H1 (cell line): ENCODE measurements around the gene PRKAR2B. TPM values are rescaled to one million over a fixed set of nuclear protein-coding genes. Genes with fewer than 3 reads are reported as not detected.

Source experiments
- CTCF ChIA-PET: fragments of 300-600 bp; sonication (Branson Sonifier 250); formaldehyde crosslinking; loops from one replicate; lab custom pipeline; 2021; ENCODE audit not compliant: partially characterized antibody; lab: Charles Lee
- POLR2A ChIA-PET: fragments of 300-600 bp; sonication (Branson Sonifier 250); formaldehyde crosslinking; loops from one replicate; lab custom pipeline; 2021; ENCODE audit warnings: inconsistent platforms; ENCODE audit not compliant: partially characterized antibody; lab: Charles Lee
- DNase-seq, 2 experiments: peaks; one replicate each; pipeline versions ENCODE4 v3.0.0 to v3.0.0-alpha.2; 2010 to 2022; ENCODE audit warnings: low spot score in 2 of 2, low read depth in 1 of 2, mixed read lengths in 1 of 2
- FAIRE-seq: peaks from 2 replicates; lab custom pipeline; 2011; peaks lifted over from hg19 to GRCh38; lab: Jason Lieb, UNC
- H2AFZ ChIP-seq: 2 replicates; pipeline ENCODE4 v1.8.1; 2012; ENCODE audit warnings: low read length, inconsistent platforms
- H2AK5ac ChIP-seq: 2 replicates; pipeline ENCODE4 v1.6.1; 2013; ENCODE audit warnings: low read depth, low read length
- H2BK120ac ChIP-seq: replicated peaks from 2 replicates; pipeline ENCODE3; 2013; ENCODE audit warnings: low read depth, low read length, inconsistent platforms
- H2BK12ac ChIP-seq: 2 replicates; pipeline ENCODE4 v1.6.1; 2013; ENCODE audit warnings: low read depth, low read length
- H2BK15ac ChIP-seq: 2 replicates; pipeline ENCODE4 v1.6.1; 2013; ENCODE audit warnings: low read length
- H2BK20ac ChIP-seq: 2 replicates; pipeline ENCODE4 v1.6.1; 2013; ENCODE audit warnings: low read length
- H2BK5ac ChIP-seq: 2 replicates; pipeline ENCODE4 v1.6.1; 2013; ENCODE audit warnings: low read depth, low read length
- H3K14ac ChIP-seq: 2 replicates; pipeline ENCODE4 v1.6.1; 2013; ENCODE audit warnings: inconsistent platforms; ENCODE audit not compliant: insufficient read length
- H3K18ac ChIP-seq: 2 replicates; pipeline ENCODE4 v1.6.1; 2013; ENCODE audit warnings: low read length; ENCODE audit errors: extremely low read depth
- H3K23ac ChIP-seq: 2 replicates; pipeline ENCODE4 v1.6.1; 2013; ENCODE audit warnings: inconsistent platforms; ENCODE audit not compliant: insufficient read length
- H3K23me2 ChIP-seq: 2 replicates; pipeline ENCODE4 v1.6.1; 2013; ENCODE audit warnings: low read depth, low read length
- H3K27ac ChIP-seq: 2 replicates; pipeline ENCODE4 v1.6.1; 2011; ENCODE audit warnings: low read depth, low read length, inconsistent platforms
- H3K27me3 ChIP-seq, 4 experiments: replicated peaks in 1 of 4; 1 replicate in 1 of 4; 2 replicates in 3 of 4; pipeline versions ENCODE4 v1.6.1 to v1.8.1; 2011 to 2013; ENCODE audit warnings: low read length in 3 of 4, mild to moderate bottlenecking in 3 of 4, inconsistent platforms in 2 of 4, mixed read lengths in 2 of 4, moderate library complexity in 1 of 4; ENCODE audit not compliant: control insufficient read depth in 3 of 4, insufficient read depth in 3 of 4; ENCODE audit errors: extremely low read depth in 1 of 4
- H3K36me3 ChIP-seq, 4 experiments: 2 replicates each; pipeline versions ENCODE4 v1.6.1 to v1.8.1; 2011 to 2013; ENCODE audit warnings: mild to moderate bottlenecking in 4 of 4, low read length in 3 of 4, moderate library complexity in 2 of 4, control low read depth in 1 of 4, inconsistent platforms in 1 of 4; ENCODE audit not compliant: insufficient read depth in 4 of 4, control insufficient read depth in 2 of 4
- H3K4ac ChIP-seq: replicated peaks from 2 replicates; pipeline ENCODE3; 2013; ENCODE audit warnings: low read length, low read depth, mixed read lengths, inconsistent platforms; ENCODE audit not compliant: insufficient read length
- H3K4me1 ChIP-seq, 4 experiments: replicated peaks in 1 of 4; 1 replicate in 1 of 4; 2 replicates in 3 of 4; pipeline versions ENCODE4 v1.6.1 to v1.8.1; 2011 to 2013; ENCODE audit warnings: low read length in 3 of 4, inconsistent platforms in 2 of 4, mixed read lengths in 1 of 4; ENCODE audit not compliant: insufficient read depth in 4 of 4, control insufficient read depth in 3 of 4
- H3K4me2 ChIP-seq, 2 experiments: 2 replicates each; pipeline versions ENCODE4 v1.6.1 to v1.8.1; 2011 to 2013; ENCODE audit warnings: low read depth in 2 of 2, low read length in 2 of 2, control low read depth in 1 of 2, inconsistent platforms in 1 of 2, mild to moderate bottlenecking in 1 of 2; ENCODE audit not compliant: insufficient read depth in 1 of 2
- H3K4me3 ChIP-seq, 4 experiments: fragments of 200-600, 300-600 bp in 1 of 4; sonication (generic), shearing (Covaris generic), sonication (Bioruptor Twin) in 1 of 4; 2 replicates each; pipeline versions ENCODE4 v1.5.1 to v1.8.1; 2011 to 2016; ENCODE audit warnings: low read length in 4 of 4, low read depth in 3 of 4, control low read depth in 2 of 4, inconsistent platforms in 2 of 4, mild to moderate bottlenecking in 2 of 4, mixed read lengths in 1 of 4, moderate library complexity in 1 of 4; ENCODE audit not compliant: insufficient read depth in 2 of 4; ENCODE audit errors: extremely low read depth in 1 of 4
- H3K56ac ChIP-seq: replicated peaks from 2 replicates; pipeline ENCODE3; 2013; ENCODE audit warnings: low read depth, mild to moderate bottlenecking, mixed read lengths, low read length, inconsistent platforms; ENCODE audit not compliant: insufficient read length
- H3K79me1 ChIP-seq: 2 replicates; pipeline ENCODE4 v1.6.1; 2013; ENCODE audit warnings: low read depth, low read length, control low read depth
- H3K79me2 ChIP-seq, 2 experiments: 2 replicates each; pipeline versions ENCODE4 v1.6.1 to v1.8.1; 2012 to 2013; ENCODE audit warnings: low read length in 2 of 2, mild to moderate bottlenecking in 2 of 2, inconsistent platforms in 1 of 2; ENCODE audit not compliant: insufficient read depth in 2 of 2, control insufficient read depth in 1 of 2
- H3K9ac ChIP-seq, 4 experiments: replicated peaks in 1 of 4; 1 replicate in 1 of 4; 2 replicates in 3 of 4; pipeline versions ENCODE4 v1.6.1 to v1.8.1; 2011 to 2013; ENCODE audit warnings: low read depth in 3 of 4, low read length in 3 of 4, control low read depth in 2 of 4, mild to moderate bottlenecking in 2 of 4, moderate library complexity in 2 of 4, inconsistent platforms in 1 of 4; ENCODE audit errors: extremely low read depth in 1 of 4
- H3K9me3 ChIP-seq, 2 experiments: 2 replicates each; pipeline versions ENCODE4 v1.6.1 to v1.8.1; 2012 to 2013; ENCODE audit warnings: mild to moderate bottlenecking in 2 of 2, moderate library complexity in 2 of 2, control low read depth in 1 of 2, inconsistent platforms in 1 of 2, low read depth in 1 of 2, low read length in 1 of 2, mixed read lengths in 1 of 2; ENCODE audit not compliant: insufficient read depth in 2 of 2
- H4K20me1 ChIP-seq, 2 experiments: replicated peaks in 1 of 2; 2 replicates each; pipeline versions ENCODE3 to v1.8.1; 2011 to 2013; ENCODE audit warnings: inconsistent platforms in 2 of 2, low read length in 2 of 2, mild to moderate bottlenecking in 1 of 2; ENCODE audit not compliant: insufficient read depth in 2 of 2, control insufficient read depth in 1 of 2
- H4K5ac ChIP-seq: 2 replicates; pipeline ENCODE4 v1.6.1; 2013; ENCODE audit warnings: low read length, low read depth, mixed read lengths, inconsistent platforms; ENCODE audit not compliant: insufficient read length
- H4K8ac ChIP-seq: 2 replicates; pipeline ENCODE4 v1.8.0; 2013; ENCODE audit warnings: mild to moderate bottlenecking, moderate library complexity, low read length, inconsistent platforms; ENCODE audit not compliant: insufficient read depth; ENCODE audit errors: extremely low read depth
- H4K91ac ChIP-seq: replicated peaks from 2 replicates; pipeline ENCODE3; 2013; ENCODE audit warnings: low read length, mixed read lengths, inconsistent platforms; ENCODE audit not compliant: insufficient read length
- CHD1 ChIP-seq: IDR thresholded peaks from 2 replicates; pipeline ENCODE4 v1.6.1; 2012; ENCODE audit warnings: low read depth, low read length, improper control_type of control experiment
- FOSL1 ChIP-seq: IDR thresholded peaks from 2 replicates; pipeline ENCODE4 v1.6.1; 2011; ENCODE audit warnings: mild to moderate bottlenecking, low read depth, low read length, moderate library complexity; ENCODE audit not compliant: insufficient read depth
- GABPA ChIP-seq: IDR thresholded peaks from 2 replicates; pipeline ENCODE4 v1.6.1; 2011; ENCODE audit warnings: mild to moderate bottlenecking, low read length, moderate library complexity, borderline replicate concordance; ENCODE audit not compliant: insufficient read depth
- JUND ChIP-seq: IDR thresholded peaks from 2 replicates; pipeline ENCODE4 v1.6.1; 2011; ENCODE audit warnings: mild to moderate bottlenecking, improper control_type of control experiment, low read length
- KDM4A ChIP-seq: IDR thresholded peaks from one replicate; pipeline ENCODE4 v1.7.1; 2012; ENCODE audit warnings: low read depth, mild to moderate bottlenecking, moderate library complexity, low read length, inconsistent platforms; ENCODE audit not compliant: severe bottlenecking
- MAX ChIP-seq: IDR thresholded peaks from 2 replicates; pipeline ENCODE4 v1.6.1; 2012; ENCODE audit warnings: inconsistent platforms
- POLR2A ChIP-seq, 2 experiments: IDR thresholded peaks; 1 replicate in 1 of 2; 2 replicates in 1 of 2; pipeline ENCODE4 v1.6.1; 2011; ENCODE audit warnings: low read depth in 2 of 2, low read length in 2 of 2, mild to moderate bottlenecking in 2 of 2; ENCODE audit errors: control extremely low read depth in 1 of 2
- POLR2AphosphoS5 ChIP-seq: IDR thresholded peaks from 2 replicates; pipeline ENCODE4 v1.6.1; 2011; ENCODE audit warnings: low read depth, low read length
- RAD21 ChIP-seq, 2 experiments: IDR thresholded peaks in 1 of 2; conservative IDR thresholded peaks in 1 of 2; 2 replicates each; pipeline ENCODE4 v1.6.1; 2011; ENCODE audit warnings: low read depth in 2 of 2, low read length in 2 of 2, improper control_type of control experiment in 1 of 2, inconsistent platforms in 1 of 2, mild to moderate bottlenecking in 1 of 2, moderate library complexity in 1 of 2
- RFX5 ChIP-seq: IDR thresholded peaks from 2 replicates; pipeline ENCODE4 v1.6.1; 2011; ENCODE audit warnings: low read depth, low read length, improper control_type of control experiment, borderline replicate concordance
- RXRA ChIP-seq: IDR thresholded peaks from 2 replicates; pipeline ENCODE4 v1.6.1; 2011; ENCODE audit warnings: low read depth, mild to moderate bottlenecking, low read length, moderate library complexity; ENCODE audit not compliant: insufficient read depth
- SP2 ChIP-seq: IDR thresholded peaks from 2 replicates; pipeline ENCODE4 v1.6.1; 2012; ENCODE audit warnings: mild to moderate bottlenecking, low read length, inconsistent platforms
- TBP ChIP-seq: IDR thresholded peaks from 2 replicates; pipeline ENCODE4 v1.6.1; 2011; ENCODE audit warnings: low read depth, low read length, improper control_type of control experiment
- USF2 ChIP-seq: IDR thresholded peaks from 2 replicates; pipeline ENCODE4 v1.6.1; 2011; ENCODE audit warnings: low read length, improper control_type of control experiment
- WGBS, 2 experiments: shearing (Covaris generic) in 1 of 2; methylation state at CpG; one replicate each; pipeline versions ENCODE4 v1.1.6 to v1.1.7; 2013 to 2015; ENCODE audit warnings: low lambda C conversion rate in 2 of 2, mixed read lengths in 2 of 2, inconsistent platforms in 1 of 2, low coverage in 1 of 2, missing lambda C conversion rate in 1 of 2; ENCODE audit not compliant: insufficient replicate concordance in 2 of 2, insufficient coverage in 1 of 2, insufficient read length in 1 of 2; ENCODE audit errors: extremely low coverage in 1 of 2, missing lambda C conversion rate in 1 of 2; 5-methylcytosine and 5-hydroxymethylcytosine counted together
- polyA plus RNA-seq, 7 experiments: library from polyadenylated mRNA; depleted of rRNA in 3 of 7; stranded (reverse) in 5 of 7; unstranded in 2 of 7; fragments of >200 nt in 5 of 7; fragments of 200-250 nt in 2 of 7; gene quantifications; 1 replicate in 5 of 7; 2 replicates in 1 of 7; 4 replicates in 1 of 7; pipeline versions ENCODE4 v1.2.1 to v1.2.3, GENCODE V29; 2011 to 2013; ENCODE audit warnings: missing spikeins in 2 of 7, mixed read lengths in 2 of 7
- total RNA-seq: library from RNA; stranded (reverse); fragmentation: NEBNext Ultra II Directional; extraction: Animal tissue kit (Norgen Biotek cat#: 25700); gene quantifications from 2 replicates; pipeline ENCODE4 v1.2.1, GENCODE V29; 2021

PRKAR2B gene
- total and polyA plus RNA-seq, 2 of the 8 experiments (the other 6 are each of a cell fraction or from before 2014, with no cell fraction given) = 10.4 to 37.0 TPM

- H3K9ac ChIP-seq = no peak overlapping the region
- no peaks in the 10 kb centered on the region for H3K79me2 ChIP-seq
- POLR2A ChIA-PET = no interaction called here
- no peaks in the 10 kb centered on the region for H3K9me3 ChIP-seq
- H3K4me2 ChIP-seq = no peak overlapping the region
- H3K23me2 ChIP-seq = no peaks in the 10 kb centered on the region
- no peak overlapping the region for H2BK15ac ChIP-seq
- H3K36me3 ChIP-seq = peaks cover 0 to 17% (median 2%) of the 10 kb centered on the region in 4 experiments; a peak in 4 of 8 replicates
- H3K23ac ChIP-seq = no peak overlapping the region
- H3K4me1 ChIP-seq = no peaks in the 10 kb centered on the region
- no peaks in the 10 kb centered on the region for H3K27me3 ChIP-seq
- no peak overlapping the region for H2BK5ac ChIP-seq
- H3K79me1 ChIP-seq = no peaks in the 10 kb centered on the region
- H3K4ac ChIP-seq = no peak overlapping the region
- no peak overlapping the region for H2AFZ ChIP-seq
- H2BK12ac ChIP-seq = no peak overlapping the region
- CTCF ChIA-PET = interaction anchor here (0.8 to 1.6 kb wide), 5 partner anchors 9 to 671 kb away, joined by 3 read pairs; no protein-coding TSS in a partner anchor
- H4K5ac ChIP-seq = no peak overlapping the region
- no peak overlapping the region for H2BK20ac ChIP-seq
- no peak overlapping the region for H4K91ac ChIP-seq
- H2AK5ac ChIP-seq = no peak overlapping the region
- DNase-seq (no peak), FAIRE-seq (no peak)
- no peak overlapping the region for H3K56ac ChIP-seq
- WGBS, 2 experiments = 92% methylated on average over 5 of the region's 5 CpGs; no CpG with 5 or more reads in 1 of the 2 experiments
- no peak overlapping the region for H4K8ac ChIP-seq
- H2BK120ac ChIP-seq = no peak overlapping the region
- no peak overlapping the region for H3K4me3 ChIP-seq
- H3K18ac ChIP-seq = no peak overlapping the region
- H3K14ac ChIP-seq = no peak overlapping the region
- H3K27ac ChIP-seq = no peak overlapping the region
- peaks cover 0 to 2% of the 10 kb centered on the region in 2 experiments for H4K20me1 ChIP-seq
- no peak for TF ChIP-seq SP2
- no peak for TF ChIP-seq POLR2A (IDR thresholded peaks at IDR 0.05; ENCODE audit: control extremely low read depth in 1 of 2, low read depth in 2 of 2, low read length in 2 of 2)
- TF ChIP-seq RFX5 = no peak
- no peak for TF ChIP-seq POLR2AphosphoS5
- no peak for TF ChIP-seq CHD1
- TF ChIP-seq JUND = no peak
- no peak for TF ChIP-seq RAD21 (IDR thresholded peaks at IDR 0.05 in 1 of 2, conservative IDR thresholded peaks at IDR 0.05 in 1 of 2; ENCODE audit: low read depth in 2 of 2, low read length in 2 of 2)
- no peak for TF ChIP-seq FOSL1
- no peak for TF ChIP-seq GABPA
- TF ChIP-seq TBP = no peak
- TF ChIP-seq MAX = no peak
- TF ChIP-seq RXRA = no peak
- TF ChIP-seq USF2 = no peak
- no peak for TF ChIP-seq KDM4A
These were observed 164.1 kb downstream of the PRKAR2B start for GRCh38 chr7:107208563-107208962.
